Activated T-helper 1 cell treated with anti-CD3 and anti-CD28 coated beads, Interleukin-2, amount 50 U/mL, for 16 hours (primary cell): ENCODE data around the gene GGTLC2.
"Not testable (repeated sequence)": the region's sequence is repeated elsewhere in the genome, so short reads cannot be mapped to it uniquely, and the experiment has no call there.

Experiments used
- DNase-seq, 2 donors: peaks; one replicate each; pipeline ENCODE4 v3.0.0-alpha.2; 2020; ENCODE audit warnings: low read depth in 1 of 2, low spot score in 1 of 2

Gene GGTLC2

GRCh38 chr22:22644314-22644713 is at the start of gene GGTLC2:
TSS of gene GGTLC2 (plus strand) at chr22:22644614. CDS start at chr22:22646346, 1,732 bp downstream.
- DNase-seq: not testable (repeated sequence)

- DNase-seq: no peak
Measured at GRCh38 chr22:22595001-22595835, 49.2 kb upstream of the GGTLC2 start.

- no peak for DNase-seq
Measured at GRCh38 chr22:22598144-22598543, 46.3 kb upstream of the GGTLC2 start.

GRCh38 chr22:22599248-22599647 is 45.2 kb upstream of the GGTLC2 start:
- DNase-seq: no peak

GRCh38 chr22:22600531-22601261 is 43.7 kb upstream of the GGTLC2 start:
- DNase-seq: no peak

- no peak for DNase-seq
Measured at GRCh38 chr22:22603470-22603947, 40.9 kb upstream of the GGTLC2 start.

GRCh38 chr22:22604326-22605073 is 39.9 kb upstream of the GGTLC2 start:
- no peak for DNase-seq

GRCh38 chr22:22605074-22605404 is 39.4 kb upstream of the GGTLC2 start:
- DNase-seq: no peak

GRCh38 chr22:22608022-22608421 is 36.4 kb upstream of the GGTLC2 start:
- not testable (repeated sequence) for DNase-seq

- DNase-seq: no peak
Measured at GRCh38 chr22:22609291-22609690, 35.1 kb upstream of the GGTLC2 start.

- DNase-seq: no peak
Measured at GRCh38 chr22:22612516-22612915, 31.9 kb upstream of the GGTLC2 start.

- DNase-seq: no peak
Measured at GRCh38 chr22:22614065-22614464, 30.3 kb upstream of the GGTLC2 start.

- no peak for DNase-seq
Measured at GRCh38 chr22:22616636-22617035, 27.8 kb upstream of the GGTLC2 start.

GRCh38 chr22:22618448-22618847 is 26.0 kb upstream of the GGTLC2 start:
- DNase-seq: no peak

GRCh38 chr22:22618923-22619322 is 25.5 kb upstream of the GGTLC2 start:
- DNase-seq: no peak

- DNase-seq: no peak
Measured at GRCh38 chr22:22619765-22620414, 24.5 kb upstream of the GGTLC2 start.

GRCh38 chr22:22628546-22629495 is 15.6 kb upstream of the GGTLC2 start:
- DNase-seq: not testable (repeated sequence)

- DNase-seq: not testable (repeated sequence)
Measured at GRCh38 chr22:22631223-22631652, 13.2 kb upstream of the GGTLC2 start.

GRCh38 chr22:22632226-22632625 is 12.2 kb upstream of the GGTLC2 start:
- not testable (repeated sequence) for DNase-seq

- DNase-seq: not testable (repeated sequence)
Measured at GRCh38 chr22:22633533-22633932, 10.9 kb upstream of the GGTLC2 start.
